Raji (cell line): Measurements from ENCODE around the gene STARD13.

Experiments
- POLR2A ChIP-seq: IDR thresholded peaks from 2 replicates; pipeline ENCODE4 v1.6.1; 2011; ENCODE audit warnings: low read depth, low read length, control low read depth; ENCODE audit not compliant: insufficient read depth

The STARD13 gene

GRCh38 chr13:33178209-33178840 is 107.2 kb downstream of the STARD13 start:
- TF ChIP-seq POLR2A: no peak

GRCh38 chr13:33176526-33176925 is 109.0 kb downstream of the STARD13 start:
- TF ChIP-seq POLR2A: no peak

GRCh38 chr13:33175991-33176390 is 109.6 kb downstream of the STARD13 start:
- no peak for TF ChIP-seq POLR2A

- TF ChIP-seq POLR2A: no peak
Observed at GRCh38 chr13:33174931-33175330, 110.6 kb downstream of the STARD13 start.

GRCh38 chr13:33174491-33174890 is 111.1 kb downstream of the STARD13 start:
- no peak for TF ChIP-seq POLR2A

GRCh38 chr13:33172911-33173310 is 112.6 kb downstream of the STARD13 start:
- no peak for TF ChIP-seq POLR2A

GRCh38 chr13:33172400-33172799 is 113.2 kb downstream of the STARD13 start:
- no peak for TF ChIP-seq POLR2A

- no peak for TF ChIP-seq POLR2A
Observed at GRCh38 chr13:33169273-33169980, 116.1 kb downstream of the STARD13 start.

- TF ChIP-seq POLR2A: no peak
Observed at GRCh38 chr13:33168321-33168960, 117.1 kb downstream of the STARD13 start.

- no peak for TF ChIP-seq POLR2A
Observed at GRCh38 chr13:33167491-33167890, 118.1 kb downstream of the STARD13 start.

GRCh38 chr13:33165787-33166186 is 119.8 kb downstream of the STARD13 start:
- TF ChIP-seq POLR2A: no peak

- no peak for TF ChIP-seq POLR2A
Observed at GRCh38 chr13:33164331-33164730, 121.2 kb downstream of the STARD13 start.

- no peak for TF ChIP-seq POLR2A
Observed at GRCh38 chr13:33158816-33159215, 126.7 kb downstream of the STARD13 start.

GRCh38 chr13:33158271-33158670 is 127.3 kb downstream of the STARD13 start:
- no peak for TF ChIP-seq POLR2A

- no peak for TF ChIP-seq POLR2A
Observed at GRCh38 chr13:33154911-33155310, 130.6 kb downstream of the STARD13 start.
